GM21619 (cell line): ENCODE measurements around the gene SLC24A3.

Experiments
- ATAC-seq: cut with Tn5 transposase; IDR thresholded peaks from one replicate; pipeline ENCODE4 v1.9.1; 2021; ENCODE audit not compliant: unreplicated experiment

Gene SLC24A3

GRCh38 chr20:19380211-19380610 is 167.8 kb downstream of the SLC24A3 start:
- ATAC-seq: no peak

GRCh38 chr20:19381947-19382346 is 169.5 kb downstream of the SLC24A3 start:
- ATAC-seq: no peak

- ATAC-seq: no peak
Measured at GRCh38 chr20:19382386-19383340, 170.2 kb downstream of the SLC24A3 start.

GRCh38 chr20:19384940-19385339 is 172.5 kb downstream of the SLC24A3 start:
- ATAC-seq: no peak

GRCh38 chr20:19387251-19387650 is 174.8 kb downstream of the SLC24A3 start:
- ATAC-seq: no peak

- no peak for ATAC-seq
Measured at GRCh38 chr20:19392344-19393130, 180.1 kb downstream of the SLC24A3 start.

- ATAC-seq: no peak
Measured at GRCh38 chr20:19396460-19397081, 184.1 kb downstream of the SLC24A3 start.

- no peak for ATAC-seq
Measured at GRCh38 chr20:19397226-19397625, 184.8 kb downstream of the SLC24A3 start.

GRCh38 chr20:19397666-19398065 is 185.2 kb downstream of the SLC24A3 start:
- no peak for ATAC-seq

GRCh38 chr20:19401096-19401495 is 188.7 kb downstream of the SLC24A3 start:
- ATAC-seq: no peak

GRCh38 chr20:19403549-19403948 is 191.1 kb downstream of the SLC24A3 start:
- no peak for ATAC-seq

- ATAC-seq: no peak
Measured at GRCh38 chr20:19404826-19405225, 192.4 kb downstream of the SLC24A3 start.

GRCh38 chr20:19405958-19406357 is 193.5 kb downstream of the SLC24A3 start:
- ATAC-seq: no peak

- no peak for ATAC-seq
Measured at GRCh38 chr20:19406381-19406780, 193.9 kb downstream of the SLC24A3 start.

- no peak for ATAC-seq
Measured at GRCh38 chr20:19407196-19407595, 194.8 kb downstream of the SLC24A3 start.

GRCh38 chr20:19407736-19408135 is 195.3 kb downstream of the SLC24A3 start:
- no peak for ATAC-seq

- ATAC-seq: no peak
Measured at GRCh38 chr20:19408971-19409370, 196.5 kb downstream of the SLC24A3 start.

- ATAC-seq: no peak
Measured at GRCh38 chr20:19411811-19412210, 199.4 kb downstream of the SLC24A3 start.

GRCh38 chr20:19412254-19412653 is 199.8 kb downstream of the SLC24A3 start:
- ATAC-seq: no peak

GRCh38 chr20:19414600-19414999 is 202.2 kb downstream of the SLC24A3 start:
- ATAC-seq: no peak

GRCh38 chr20:19415786-19416185 is 203.3 kb downstream of the SLC24A3 start:
- ATAC-seq: no peak
